ENCODE data around the gene SLC24A4.
"Not testable (repeated sequence)": the region's sequence is repeated elsewhere in the genome, so short reads cannot be mapped to it uniquely, and the experiment has no call there.

SLC24A4 gene

GRCh38 chr14:92528486-92529100 lies 205.6 kb downstream of the SLC24A4 start:
- no peak for DNase-seq (ENCODE audit: low spot score)
- in situ Hi-C loops (cut with MboI; ENCODE audit: low sequenced_read_pairs, unreplicated experiment) = no loop called here
- TF ChIP-seq CTCF (IDR thresholded peaks at IDR 0.05; ENCODE audit: borderline replicate concordance, control extremely low read depth, extremely low read depth, insufficient read depth, missing control alignments) = no peak

GRCh38 chr14:92529903-92530302 lies 206.9 kb downstream of the SLC24A4 start:
- no peak for TF ChIP-seq CTCF (IDR thresholded peaks at IDR 0.05; ENCODE audit: borderline replicate concordance, control extremely low read depth, extremely low read depth, insufficient read depth, missing control alignments)
- DNase-seq (ENCODE audit: low spot score) = no peak
- in situ Hi-C loops (cut with MboI; ENCODE audit: low sequenced_read_pairs, unreplicated experiment) = no loop called here

GRCh38 chr14:92531106-92531873 lies 208.3 kb downstream of the SLC24A4 start:
- DNase-seq (ENCODE audit: low spot score) = no peak
- TF ChIP-seq CTCF (IDR thresholded peaks at IDR 0.05; ENCODE audit: borderline replicate concordance, control extremely low read depth, extremely low read depth, insufficient read depth, missing control alignments) = no peak
- in situ Hi-C loops (cut with MboI; ENCODE audit: low sequenced_read_pairs, unreplicated experiment) = no loop called here

GRCh38 chr14:92532490-92533163 lies 209.7 kb downstream of the SLC24A4 start:
- no peak for TF ChIP-seq CTCF (IDR thresholded peaks at IDR 0.05; ENCODE audit: borderline replicate concordance, control extremely low read depth, extremely low read depth, insufficient read depth, missing control alignments)
- in situ Hi-C loops (cut with MboI; ENCODE audit: low sequenced_read_pairs, unreplicated experiment) = no loop called here

GRCh38 chr14:92534932-92535643 lies 212.1 kb downstream of the SLC24A4 start:
- TF ChIP-seq CTCF (IDR thresholded peaks at IDR 0.05; ENCODE audit: borderline replicate concordance, control extremely low read depth, extremely low read depth, insufficient read depth, missing control alignments) = no peak
- DNase-seq (ENCODE audit: low spot score) = no peak
- in situ Hi-C loops (cut with MboI; ENCODE audit: low sequenced_read_pairs, unreplicated experiment) = no loop called here

More at GRCh38 chr14:92532490-92533163, 209.7 kb downstream of the SLC24A4 start:
- no peak for DNase-seq (ENCODE audit: low spot score)

- in situ Hi-C loops (cut with MboI; ENCODE audit: low sequenced_read_pairs, unreplicated experiment) = not testable (repeated sequence)
Measured at GRCh38 chr14:92536231-92536630, 213.3 kb downstream of the SLC24A4 start.

More at GRCh38 chr14:92536231-92536630, 213.3 kb downstream of the SLC24A4 start:
- DNase-seq (ENCODE audit: low spot score) = not testable (repeated sequence)

Data from GM13976 (cell line).